HepG2 (cell line): ENCODE data around the gene RLF. TPM values are rescaled to one million over a fixed set of nuclear protein-coding genes. Genes with fewer than 3 reads are reported as not detected.

Source experiments
- GABPA ChIP-seq, 2 experiments: IDR thresholded peaks; 2 replicates each; pipeline ENCODE4 v1.6.1; 2011 to 2016; ENCODE audit warnings: low read depth in 2 of 2, low read length in 1 of 2, missing biosample characterization in 1 of 2, missing genetic modification characterization in 1 of 2
- NCOA1 ChIP-seq: sonication (generic); formaldehyde crosslinking; IDR thresholded peaks from 2 replicates; pipeline ENCODE4 v1.9.0; 2021; ENCODE audit warnings: missing genetic modification reagents
- SMAD9 ChIP-seq: sonication (generic); formaldehyde crosslinking; IDR thresholded peaks from 2 replicates; pipeline ENCODE4 v1.5.1; 2020; ENCODE audit warnings: mild to moderate bottlenecking, missing genetic modification reagents
- ZBTB7B ChIP-seq: sonication (generic); formaldehyde crosslinking; IDR thresholded peaks from 2 replicates; pipeline ENCODE4 v1.4.0; 2020; ENCODE audit warnings: missing genetic modification reagents
- ZNF510 ChIP-seq: sonication (generic); formaldehyde crosslinking; IDR thresholded peaks from 2 replicates; pipeline ENCODE4 v1.4.0; 2020; ENCODE audit warnings: low read depth, mild to moderate bottlenecking, missing genetic modification reagents
- ZNF776 ChIP-seq: sonication (generic); formaldehyde crosslinking; IDR thresholded peaks from 2 replicates; pipeline ENCODE4 v1.4.0; 2020; ENCODE audit warnings: mild to moderate bottlenecking, missing genetic modification reagents
- ZNF782 ChIP-seq: sonication (generic); formaldehyde crosslinking; IDR thresholded peaks from 2 replicates; pipeline ENCODE4 v1.4.0; 2020; ENCODE audit warnings: missing genetic modification reagents, mild to moderate bottlenecking, borderline replicate concordance
- polyA plus RNA-seq, 8 experiments: library from polyadenylated mRNA; depleted of rRNA in 3 of 8; stranded (reverse) in 7 of 8; unstranded in 1 of 8; fragments of >200 nt; fragmentation: Illumina TruSeq in 4 of 8; extraction: Trizol in 4 of 8; gene quantifications; 2 replicates each; pipeline versions ENCODE4 v1.2.1 to v1.2.3, GENCODE V29; 2011 to 2016; ENCODE audit warnings: low read depth in 4 of 8, missing spikeins in 1 of 8, mixed read lengths in 1 of 8; ENCODE audit not compliant: insufficient read depth in 1 of 8
- total RNA-seq, 5 experiments: library from RNA; depleted of rRNA; stranded (reverse); fragments of >200 nt; fragmentation: Illumina TruSeq; extraction: Trizol; gene quantifications; 2 replicates each; pipeline ENCODE4 v1.2.3, GENCODE V29; 2016; ENCODE audit warnings: low read depth in 1 of 5
- TF ChIP-seq, protein P1 (sequence below): sonication (generic); formaldehyde crosslinking; IDR thresholded peaks from 2 replicates; pipeline ENCODE4 v1.4.0; 2020; ENCODE audit warnings: missing genetic modification reagents, borderline replicate concordance
- TF ChIP-seq, protein P2 (sequence below): sonication (generic); formaldehyde crosslinking; IDR thresholded peaks from 2 replicates; pipeline ENCODE4 v1.4.0; 2020; ENCODE audit warnings: missing genetic modification reagents, borderline replicate concordance
- TF ChIP-seq, protein P3 (sequence below): sonication (generic); formaldehyde crosslinking; IDR thresholded peaks from 2 replicates; pipeline ENCODE4 v1.4.0; 2020; ENCODE audit warnings: mild to moderate bottlenecking, missing genetic modification reagents
- TF ChIP-seq, protein P4 (sequence below): sonication (generic); formaldehyde crosslinking; IDR thresholded peaks from 2 replicates; pipeline ENCODE4 v1.4.0; 2020; ENCODE audit warnings: mild to moderate bottlenecking, low read depth, missing genetic modification reagents
- TF ChIP-seq, protein P5 (sequence below): sonication (generic); formaldehyde crosslinking; IDR thresholded peaks from one replicate; pipeline ENCODE4 v1.5.1; 2020; ENCODE audit warnings: mild to moderate bottlenecking, missing genetic modification reagents; ENCODE audit errors: not compliant biosample characterization

Gene RLF
- total and polyA plus RNA-seq, 2 of the 13 experiments (the other 11 are each of a cell fraction or from before 2014, with no cell fraction given), result 9.0 to 15.7 TPM

DNA sequence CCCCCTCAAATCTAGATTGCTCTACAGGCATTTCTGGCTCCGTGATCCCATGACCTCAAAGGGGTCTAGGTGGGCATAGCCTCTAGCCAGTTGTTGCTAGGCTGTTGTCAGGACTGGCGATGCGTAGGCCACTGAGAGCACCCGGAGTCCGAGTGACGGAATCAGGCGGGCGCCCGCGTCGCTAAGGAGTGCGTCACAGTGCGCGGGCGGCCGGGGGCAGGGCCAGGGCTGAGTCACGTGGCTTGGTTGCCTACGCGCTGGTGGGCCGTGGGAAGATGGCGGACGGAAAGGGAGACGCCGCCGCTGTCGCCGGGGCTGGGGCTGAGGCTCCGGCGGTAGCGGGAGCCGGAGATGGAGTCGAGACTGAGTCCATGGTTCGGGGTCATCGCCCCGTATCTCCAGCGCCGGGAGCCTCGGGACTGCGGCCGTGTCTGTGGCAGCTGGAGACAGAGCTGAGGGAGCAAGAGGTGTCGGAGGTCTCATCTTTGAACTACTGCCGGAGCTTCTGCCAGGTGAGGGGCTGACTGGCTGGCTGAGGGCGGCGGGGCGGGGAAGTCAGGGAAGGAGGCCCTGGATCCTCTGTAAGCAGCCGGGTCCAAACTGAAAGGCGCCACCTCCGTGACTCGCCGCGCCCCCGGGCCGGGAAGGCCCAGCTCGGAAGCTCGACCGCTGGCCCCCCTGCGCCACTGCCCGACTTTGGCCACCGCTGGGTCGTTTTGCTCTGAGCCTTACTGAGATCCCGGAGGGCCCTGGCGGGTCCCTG is at the start of gene RLF (continued):
- TF ChIP-seq, protein P1, sequence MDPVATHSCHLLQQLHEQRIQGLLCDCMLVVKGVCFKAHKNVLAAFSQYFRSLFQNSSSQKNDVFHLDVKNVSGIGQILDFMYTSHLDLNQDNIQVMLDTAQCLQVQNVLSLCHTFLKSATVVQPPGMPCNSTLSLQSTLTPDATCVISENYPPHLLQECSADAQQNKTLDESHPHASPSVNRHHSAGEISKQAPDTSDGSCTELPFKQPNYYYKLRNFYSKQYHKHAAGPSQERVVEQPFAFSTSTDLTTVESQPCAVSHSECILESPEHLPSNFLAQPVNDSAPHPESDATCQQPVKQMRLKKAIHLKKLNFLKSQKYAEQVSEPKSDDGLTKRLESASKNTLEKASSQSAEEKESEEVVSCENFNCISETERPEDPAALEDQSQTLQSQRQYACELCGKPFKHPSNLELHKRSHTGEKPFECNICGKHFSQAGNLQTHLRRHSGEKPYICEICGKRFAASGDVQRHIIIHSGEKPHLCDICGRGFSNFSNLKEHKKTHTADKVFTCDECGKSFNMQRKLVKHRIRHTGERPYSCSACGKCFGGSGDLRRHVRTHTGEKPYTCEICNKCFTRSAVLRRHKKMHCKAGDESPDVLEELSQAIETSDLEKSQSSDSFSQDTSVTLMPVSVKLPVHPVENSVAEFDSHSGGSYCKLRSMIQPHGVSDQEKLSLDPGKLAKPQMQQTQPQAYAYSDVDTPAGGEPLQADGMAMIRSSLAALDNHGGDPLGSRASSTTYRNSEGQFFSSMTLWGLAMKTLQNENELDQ (CRISPR knock-in tag), result no peak
- TF ChIP-seq, protein P2, sequence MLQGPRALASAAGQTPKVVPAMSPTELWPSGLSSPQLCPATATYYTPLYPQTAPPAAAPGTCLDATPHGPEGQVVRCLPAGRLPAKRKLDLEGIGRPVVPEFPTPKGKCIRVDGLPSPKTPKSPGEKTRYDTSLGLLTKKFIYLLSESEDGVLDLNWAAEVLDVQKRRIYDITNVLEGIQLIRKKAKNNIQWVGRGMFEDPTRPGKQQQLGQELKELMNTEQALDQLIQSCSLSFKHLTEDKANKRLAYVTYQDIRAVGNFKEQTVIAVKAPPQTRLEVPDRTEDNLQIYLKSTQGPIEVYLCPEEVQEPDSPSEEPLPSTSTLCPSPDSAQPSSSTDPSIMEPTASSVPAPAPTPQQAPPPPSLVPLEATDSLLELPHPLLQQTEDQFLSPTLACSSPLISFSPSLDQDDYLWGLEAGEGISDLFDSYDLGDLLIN (CRISPR knock-in tag), result peak; percentile 94; the same call in 1 of the 2 replicates
- no peak for TF ChIP-seq GABPA (IDR thresholded peaks at IDR 0.05; ENCODE audit: low read depth, low read length)
- TF ChIP-seq GABPA (CRISPR knock-in tag; IDR thresholded peaks at IDR 0.05; ENCODE audit: low read depth), result peak; percentile 60
- TF ChIP-seq, protein P3, sequence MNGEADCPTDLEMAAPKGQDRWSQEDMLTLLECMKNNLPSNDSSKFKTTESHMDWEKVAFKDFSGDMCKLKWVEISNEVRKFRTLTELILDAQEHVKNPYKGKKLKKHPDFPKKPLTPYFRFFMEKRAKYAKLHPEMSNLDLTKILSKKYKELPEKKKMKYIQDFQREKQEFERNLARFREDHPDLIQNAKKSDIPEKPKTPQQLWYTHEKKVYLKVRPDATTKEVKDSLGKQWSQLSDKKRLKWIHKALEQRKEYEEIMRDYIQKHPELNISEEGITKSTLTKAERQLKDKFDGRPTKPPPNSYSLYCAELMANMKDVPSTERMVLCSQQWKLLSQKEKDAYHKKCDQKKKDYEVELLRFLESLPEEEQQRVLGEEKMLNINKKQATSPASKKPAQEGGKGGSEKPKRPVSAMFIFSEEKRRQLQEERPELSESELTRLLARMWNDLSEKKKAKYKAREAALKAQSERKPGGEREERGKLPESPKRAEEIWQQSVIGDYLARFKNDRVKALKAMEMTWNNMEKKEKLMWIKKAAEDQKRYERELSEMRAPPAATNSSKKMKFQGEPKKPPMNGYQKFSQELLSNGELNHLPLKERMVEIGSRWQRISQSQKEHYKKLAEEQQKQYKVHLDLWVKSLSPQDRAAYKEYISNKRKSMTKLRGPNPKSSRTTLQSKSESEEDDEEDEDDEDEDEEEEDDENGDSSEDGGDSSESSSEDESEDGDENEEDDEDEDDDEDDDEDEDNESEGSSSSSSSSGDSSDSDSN (CRISPR knock-in tag), result peak; percentile 83
- TF ChIP-seq, protein P4, sequence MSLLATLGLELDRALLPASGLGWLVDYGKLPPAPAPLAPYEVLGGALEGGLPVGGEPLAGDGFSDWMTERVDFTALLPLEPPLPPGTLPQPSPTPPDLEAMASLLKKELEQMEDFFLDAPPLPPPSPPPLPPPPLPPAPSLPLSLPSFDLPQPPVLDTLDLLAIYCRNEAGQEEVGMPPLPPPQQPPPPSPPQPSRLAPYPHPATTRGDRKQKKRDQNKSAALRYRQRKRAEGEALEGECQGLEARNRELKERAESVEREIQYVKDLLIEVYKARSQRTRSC, result no peak
- TF ChIP-seq, protein P5, sequence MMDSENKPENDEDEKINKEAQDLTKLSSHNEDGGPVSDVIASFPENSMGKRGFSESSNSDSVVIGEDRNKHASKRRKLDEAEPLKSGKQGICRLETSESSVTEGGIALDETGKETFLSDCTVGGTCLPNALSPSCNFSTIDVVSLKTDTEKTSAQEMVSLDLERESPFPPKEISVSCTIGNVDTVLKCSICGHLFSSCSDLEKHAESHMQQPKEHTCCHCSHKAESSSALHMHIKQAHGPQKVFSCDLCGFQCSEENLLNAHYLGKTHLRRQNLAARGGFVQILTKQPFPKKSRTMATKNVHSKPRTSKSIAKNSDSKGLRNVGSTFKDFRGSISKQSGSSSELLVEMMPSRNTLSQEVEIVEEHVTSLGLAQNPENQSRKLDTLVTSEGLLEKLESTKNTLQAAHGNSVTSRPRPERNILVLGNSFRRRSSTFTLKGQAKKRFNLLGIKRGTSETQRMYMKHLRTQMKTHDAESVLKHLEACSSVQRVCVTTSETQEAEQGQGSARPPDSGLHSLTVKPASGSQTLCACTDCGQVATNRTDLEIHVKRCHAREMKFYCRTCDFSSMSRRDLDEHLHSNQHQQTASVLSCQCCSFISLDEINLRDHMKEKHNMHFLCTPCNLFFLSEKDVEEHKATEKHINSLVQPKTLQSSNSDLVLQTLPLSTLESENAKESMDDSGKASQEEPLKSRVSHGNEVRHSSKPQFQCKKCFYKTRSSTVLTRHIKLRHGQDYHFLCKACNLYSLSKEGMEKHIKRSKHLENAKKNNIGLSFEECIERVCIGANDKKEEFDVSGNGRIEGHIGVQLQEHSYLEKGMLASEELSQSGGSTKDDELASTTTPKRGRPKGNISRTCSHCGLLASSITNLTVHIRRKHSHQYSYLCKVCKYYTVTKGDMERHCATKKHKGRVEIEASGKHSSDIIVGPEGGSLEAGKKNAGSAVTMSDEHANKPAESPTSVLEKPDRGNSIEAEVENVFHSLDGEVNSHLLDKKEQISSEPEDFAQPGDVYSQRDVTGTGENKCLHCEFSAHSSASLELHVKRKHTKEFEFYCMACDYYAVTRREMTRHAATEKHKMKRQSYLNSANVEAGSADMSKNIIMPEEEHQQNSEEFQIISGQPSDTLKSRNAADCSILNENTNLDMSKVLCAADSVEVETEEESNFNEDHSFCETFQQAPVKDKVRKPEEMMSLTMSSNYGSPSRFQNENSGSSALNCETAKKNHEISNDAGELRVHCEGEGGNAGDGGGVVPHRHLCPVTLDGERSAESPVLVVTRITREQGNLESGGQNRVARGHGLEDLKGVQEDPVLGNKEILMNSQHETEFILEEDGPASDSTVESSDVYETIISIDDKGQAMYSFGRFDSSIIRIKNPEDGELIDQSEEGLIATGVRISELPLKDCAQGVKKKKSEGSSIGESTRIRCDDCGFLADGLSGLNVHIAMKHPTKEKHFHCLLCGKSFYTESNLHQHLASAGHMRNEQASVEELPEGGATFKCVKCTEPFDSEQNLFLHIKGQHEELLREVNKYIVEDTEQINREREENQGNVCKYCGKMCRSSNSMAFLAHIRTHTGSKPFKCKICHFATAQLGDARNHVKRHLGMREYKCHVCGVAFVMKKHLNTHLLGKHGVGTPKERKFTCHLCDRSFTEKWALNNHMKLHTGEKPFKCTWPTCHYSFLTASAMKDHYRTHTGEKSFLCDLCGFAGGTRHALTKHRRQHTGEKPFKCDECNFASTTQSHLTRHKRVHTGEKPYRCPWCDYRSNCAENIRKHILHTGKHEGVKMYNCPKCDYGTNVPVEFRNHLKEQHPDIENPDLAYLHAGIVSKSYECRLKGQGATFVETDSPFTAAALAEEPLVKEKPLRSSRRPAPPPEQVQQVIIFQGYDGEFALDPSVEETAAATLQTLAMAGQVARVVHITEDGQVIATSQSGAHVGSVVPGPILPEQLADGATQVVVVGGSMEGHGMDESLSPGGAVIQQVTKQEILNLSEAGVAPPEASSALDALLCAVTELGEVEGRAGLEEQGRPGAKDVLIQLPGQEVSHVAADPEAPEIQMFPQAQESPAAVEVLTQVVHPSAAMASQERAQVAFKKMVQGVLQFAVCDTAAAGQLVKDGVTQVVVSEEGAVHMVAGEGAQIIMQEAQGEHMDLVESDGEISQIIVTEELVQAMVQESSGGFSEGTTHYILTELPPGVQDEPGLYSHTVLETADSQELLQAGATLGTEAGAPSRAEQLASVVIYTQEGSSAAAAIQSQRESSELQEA, result no peak
- TF ChIP-seq ZBTB7B, result no peak; the same call in 1 of the 2 replicates
- TF ChIP-seq NCOA1 (CRISPR knock-in tag), result no peak
- TF ChIP-seq ZNF776 (CRISPR knock-in tag), result no peak
- TF ChIP-seq SMAD9 (CRISPR knock-in tag), result no peak
- peak; percentile 78; the same call in 1 of the 2 replicates for TF ChIP-seq ZNF510 (CRISPR knock-in tag)
- TF ChIP-seq ZNF782 (CRISPR knock-in tag), result 0 out of 2 replicates have a peak, but pooled peaks have one; percentile 64
